ENCODE results near the gene MED25. TPM values are rescaled to one million over a fixed set of nuclear protein-coding genes. Genes with fewer than 3 reads are reported as not detected.

MED25 gene
- total RNA-seq, 1 donor from 2014 or later = 65.8 TPM

- no peak overlapping the region for H3K27ac ChIP-seq (replicated peaks)
- H3K9me3 ChIP-seq (replicated peaks) = no peaks in the 10 kb centered on the region
- intact Hi-C loops (cut with micrococcal nuclease) = no loop called here
Measured at GRCh38 chr19:49829200-49829599, 11.1 kb downstream of the MED25 start.

GRCh38 chr19:49829721-49830120, 11.6 kb downstream of the MED25 start:
- Histone ChIP-seq H3K4me3 (no peak overlapping the region), H3K4me1 (peaks cover 4% of the 10 kb centered on the region), H3K27me3 (ENCODE audit: low read depth) (no peaks in the 10 kb centered on the region), H3K27ac (replicated peaks) (no peak overlapping the region), H3K36me3 (peaks cover 71% of the 10 kb centered on the region), H3K9me3 (replicated peaks) (no peaks in the 10 kb centered on the region)
- no peak for DNase-seq
- TF ChIP-seq, protein P1, sequence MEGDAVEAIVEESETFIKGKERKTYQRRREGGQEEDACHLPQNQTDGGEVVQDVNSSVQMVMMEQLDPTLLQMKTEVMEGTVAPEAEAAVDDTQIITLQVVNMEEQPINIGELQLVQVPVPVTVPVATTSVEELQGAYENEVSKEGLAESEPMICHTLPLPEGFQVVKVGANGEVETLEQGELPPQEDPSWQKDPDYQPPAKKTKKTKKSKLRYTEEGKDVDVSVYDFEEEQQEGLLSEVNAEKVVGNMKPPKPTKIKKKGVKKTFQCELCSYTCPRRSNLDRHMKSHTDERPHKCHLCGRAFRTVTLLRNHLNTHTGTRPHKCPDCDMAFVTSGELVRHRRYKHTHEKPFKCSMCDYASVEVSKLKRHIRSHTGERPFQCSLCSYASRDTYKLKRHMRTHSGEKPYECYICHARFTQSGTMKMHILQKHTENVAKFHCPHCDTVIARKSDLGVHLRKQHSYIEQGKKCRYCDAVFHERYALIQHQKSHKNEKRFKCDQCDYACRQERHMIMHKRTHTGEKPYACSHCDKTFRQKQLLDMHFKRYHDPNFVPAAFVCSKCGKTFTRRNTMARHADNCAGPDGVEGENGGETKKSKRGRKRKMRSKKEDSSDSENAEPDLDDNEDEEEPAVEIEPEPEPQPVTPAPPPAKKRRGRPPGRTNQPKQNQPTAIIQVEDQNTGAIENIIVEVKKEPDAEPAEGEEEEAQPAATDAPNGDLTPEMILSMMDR (IDR thresholded peaks at IDR 0.05; ENCODE audit: borderline replicate concordance) = no peak
- intact Hi-C loops (cut with micrococcal nuclease) = no loop called here

More at GRCh38 chr19:49829200-49829599, 11.1 kb downstream of the MED25 start:
- peaks cover 4% of the 10 kb centered on the region for H3K4me1 ChIP-seq
- DNase-seq = no peak
- no peaks in the 10 kb centered on the region for H3K27me3 ChIP-seq (ENCODE audit: low read depth)
- H3K4me3 ChIP-seq = no peak overlapping the region
- TF ChIP-seq, protein P1 (IDR thresholded peaks at IDR 0.05; ENCODE audit: borderline replicate concordance) = no peak
- peaks cover 68% of the 10 kb centered on the region for H3K36me3 ChIP-seq

GRCh38 chr19:49830766-49831165, 12.7 kb downstream of the MED25 start:
- no peak overlapping the region for H3K4me3 ChIP-seq
- no peak for DNase-seq
- intact Hi-C loops (cut with micrococcal nuclease) = no loop called here
- TF ChIP-seq, protein P1 (IDR thresholded peaks at IDR 0.05; ENCODE audit: borderline replicate concordance) = no peak
- no peaks in the 10 kb centered on the region for H3K4me1 ChIP-seq
- no peak overlapping the region for H3K27ac ChIP-seq (replicated peaks)
- no peaks in the 10 kb centered on the region for H3K9me3 ChIP-seq (replicated peaks)
- peaks cover 76% of the 10 kb centered on the region for H3K36me3 ChIP-seq
- H3K27me3 ChIP-seq (ENCODE audit: low read depth) = no peaks in the 10 kb centered on the region

- no peak for DNase-seq
- intact Hi-C loops (cut with micrococcal nuclease) = no loop called here
- H3K27me3 ChIP-seq (ENCODE audit: low read depth) = no peaks in the 10 kb centered on the region
- no peaks in the 10 kb centered on the region for H3K9me3 ChIP-seq (replicated peaks)
- H3K27ac ChIP-seq (replicated peaks) = no peak overlapping the region
- TF ChIP-seq, protein P1 (IDR thresholded peaks at IDR 0.05; ENCODE audit: borderline replicate concordance) = no peak
- no peak overlapping the region for H3K4me3 ChIP-seq
- no peaks in the 10 kb centered on the region for H3K4me1 ChIP-seq
- H3K36me3 ChIP-seq = peaks cover 85% of the 10 kb centered on the region
Measured at GRCh38 chr19:49831592-49831991, 13.5 kb downstream of the MED25 start.

GRCh38 chr19:49832556-49832955, 14.5 kb downstream of the MED25 start:
- Histone ChIP-seq H3K36me3 (peaks cover 93% of the 10 kb centered on the region), H3K27ac (replicated peaks) (no peak overlapping the region), H3K27me3 (ENCODE audit: low read depth) (no peaks in the 10 kb centered on the region), H3K4me3 (no peak overlapping the region), H3K4me1 (no peaks in the 10 kb centered on the region), H3K9me3 (replicated peaks) (no peaks in the 10 kb centered on the region)
- intact Hi-C loops (cut with micrococcal nuclease) = no loop called here
- no peak for DNase-seq
- TF ChIP-seq, protein P1 (IDR thresholded peaks at IDR 0.05; ENCODE audit: borderline replicate concordance) = no peak

DNA sequence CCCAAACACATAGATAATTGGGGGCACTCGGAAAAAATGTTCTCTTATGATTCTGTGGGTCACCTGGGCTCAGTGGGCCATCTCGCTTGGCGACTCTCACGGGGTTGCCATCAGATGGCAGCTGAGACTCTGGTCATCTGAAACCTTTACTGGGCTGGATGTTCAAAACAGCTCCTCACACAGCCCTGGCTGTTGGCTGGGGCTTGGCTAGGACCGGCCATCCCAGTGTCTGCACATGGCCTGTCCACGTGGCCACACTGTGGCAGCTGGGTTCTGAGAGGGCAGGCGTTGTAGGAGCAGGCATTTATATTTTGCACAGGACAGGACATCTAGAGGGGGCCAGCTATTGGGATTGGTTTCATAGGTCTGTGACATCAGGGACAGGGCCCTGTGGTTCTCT, 15.5 kb downstream of the MED25 start:
- H3K27ac ChIP-seq (replicated peaks) = no peak overlapping the region
- DNase-seq = no peak
- TF ChIP-seq, protein P1 (IDR thresholded peaks at IDR 0.05; ENCODE audit: borderline replicate concordance) = no peak
- no peaks in the 10 kb centered on the region for H3K27me3 ChIP-seq (ENCODE audit: low read depth)
- intact Hi-C loops (cut with micrococcal nuclease) = no loop called here
- no peak overlapping the region for H3K4me3 ChIP-seq
- no peaks in the 10 kb centered on the region for H3K9me3 ChIP-seq (replicated peaks)
- H3K4me1 ChIP-seq = no peaks in the 10 kb centered on the region
- peaks cover 99% of the 10 kb centered on the region for H3K36me3 ChIP-seq

Measured in left ventricle myocardium inferior (tissue), 1 donor.